Neural progenitor cell (in vitro differentiated cells): ENCODE measurements around the gene IL17C. TPM values are rescaled to one million over a fixed set of nuclear protein-coding genes. Genes with fewer than 3 reads are reported as not detected.

ENCODE experiments used
- DNase-seq: peaks from one replicate; pipeline ENCODE4 v3.0.0-alpha.2; 2016; ENCODE audit warnings: low spot score
- H2AFZ ChIP-seq: fragments of 200-600 bp; sonication (generic); replicated peaks from 2 replicates; pipeline ENCODE4 v1.6.1; 2016; ENCODE audit warnings: antibody characterized with exemption
- H3F3A ChIP-seq: fragments of 200-600 bp; sonication (generic); 2 replicates; pipeline ENCODE4 v1.6.1; 2016; ENCODE audit warnings: antibody characterized with exemption, low read depth
- H3K27ac ChIP-seq: fragments of 200-600 bp; sonication (generic); 2 replicates; pipeline ENCODE4 v1.5.1; 2016; ENCODE audit warnings: mild to moderate bottlenecking
- H3K27me3 ChIP-seq: fragments of 200-600 bp; sonication (generic); 2 replicates; pipeline ENCODE4 v1.6.1; 2016; ENCODE audit warnings: mild to moderate bottlenecking, moderate library complexity
- H3K36me3 ChIP-seq: fragments of 200-600 bp; sonication (generic); 2 replicates; pipeline ENCODE4 v1.5.1; 2016
- H3K4me1 ChIP-seq: fragments of 200-600 bp; sonication (generic); 2 replicates; pipeline ENCODE4 v1.6.1; 2016; ENCODE audit warnings: mixed run types
- H3K4me2 ChIP-seq: fragments of 200-600 bp; sonication (generic); 2 replicates; pipeline ENCODE4 v1.6.1; 2016
- H3K4me3 ChIP-seq: fragments of 200-600 bp; sonication (generic); 2 replicates; pipeline ENCODE4 v1.5.1; 2016
- H3K79me2 ChIP-seq: fragments of 200-600 bp; sonication (generic); 2 replicates; pipeline ENCODE4 v1.6.1; 2016; ENCODE audit warnings: low read depth
- H3K9ac ChIP-seq: fragments of 200-600 bp; sonication (generic); 2 replicates; pipeline ENCODE4 v1.6.1; 2016
- H3K9me3 ChIP-seq: fragments of 200-600 bp; sonication (generic); 2 replicates; pipeline ENCODE4 v1.5.1; 2016; ENCODE audit warnings: low read depth
- H4K20me1 ChIP-seq: fragments of 200-600 bp; sonication (generic); 2 replicates; pipeline ENCODE4 v1.6.1; 2016; ENCODE audit warnings: low read depth
- H3K27ac Mint-ChIP-seq: 3 replicates; pipeline ENCODE4 v1.8.0; 2021; ENCODE audit warnings: mixed read lengths
- H3K27me3 Mint-ChIP-seq: 2 replicates; pipeline ENCODE4 v1.8.0; 2022; ENCODE audit warnings: low read depth, mild to moderate bottlenecking, inconsistent platforms, moderate library complexity, mixed read lengths; ENCODE audit not compliant: insufficient read depth
- H3K36me3 Mint-ChIP-seq: 3 replicates; pipeline ENCODE4 v1.8.0; 2021; ENCODE audit warnings: mixed read lengths
- H3K4me1 Mint-ChIP-seq: 3 replicates; pipeline ENCODE4 v1.8.0; 2021; ENCODE audit warnings: mixed read lengths
- H3K4me3 Mint-ChIP-seq: 3 replicates; pipeline ENCODE4 v1.8.0; 2021; ENCODE audit warnings: mild to moderate bottlenecking, moderate library complexity, mixed read lengths
- H3K9me3 Mint-ChIP-seq: 3 replicates; pipeline ENCODE4 v1.8.0; 2020; ENCODE audit warnings: mixed read lengths
- EZH2 ChIP-seq: fragments of 200-600 bp; sonication (generic); IDR thresholded peaks from 2 replicates; pipeline ENCODE4 v1.6.1; 2017; ENCODE audit warnings: antibody characterized with exemption, mild to moderate bottlenecking, moderate library complexity
- EZH2phosphoT487 ChIP-seq: fragments of 200-600 bp; sonication (generic); IDR thresholded peaks from 2 replicates; pipeline ENCODE4 v1.6.1; 2017; ENCODE audit warnings: antibody characterized with exemption
- total RNA-seq: library from RNA; depleted of rRNA; stranded (reverse); fragments of >200 nt; gene quantifications from 2 replicates; pipeline ENCODE4 v1.2.3, GENCODE V29; 2015; ENCODE audit warnings: low replicate concordance
- TF ChIP-seq, protein P1 (sequence below): fragments of 200-600 bp; sonication (generic); IDR thresholded peaks from 2 replicates; pipeline ENCODE4 v1.5.1; 2017; ENCODE audit warnings: antibody characterized with exemption, mild to moderate bottlenecking

IL17C gene
- total RNA-seq, 1 donor from 2014 or later, result not detected

DNA sequence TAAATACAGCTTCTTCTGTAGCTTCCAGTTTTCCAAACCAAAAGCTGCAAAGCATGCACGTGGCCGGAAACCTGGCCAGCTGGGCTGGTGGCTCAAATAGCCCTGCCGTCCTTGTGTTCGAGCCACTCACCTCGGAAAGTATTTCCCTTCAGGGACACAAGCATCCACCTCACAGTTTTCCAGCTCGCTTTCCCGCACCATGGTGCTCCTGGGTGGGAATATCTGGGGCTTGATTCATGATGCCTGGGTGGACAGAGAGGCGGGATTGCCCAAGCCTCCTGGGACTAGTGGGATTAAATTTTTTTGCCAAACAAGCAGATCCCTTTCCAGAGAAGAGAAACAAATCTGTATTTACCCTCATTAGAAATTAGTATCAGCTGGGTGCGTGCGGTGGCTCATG, 31.6 kb downstream of the IL17C start:
- Histone ChIP-seq H3K27ac (no peak overlapping the region), H3K79me2 (peaks cover 2% of the 10 kb centered on the region), H3K4me1 (no peaks in the 10 kb centered on the region), H3K36me3 (no peaks in the 10 kb centered on the region), H3F3A (peaks cover 6% of the 10 kb centered on the region), H3K9me3 (no peaks in the 10 kb centered on the region), H3K27me3 (no peaks in the 10 kb centered on the region), H3K9ac (no peak overlapping the region), H2AFZ (no peak overlapping the region), H3K4me3 (no peak overlapping the region), H3K4me2 (no peak overlapping the region), H4K20me1 (no peaks in the 10 kb centered on the region)
- Mint-ChIP-seq H3K27ac (no peak overlapping the region), H3K9me3 (no peaks in the 10 kb centered on the region), H3K36me3 (peaks cover 5% of the 10 kb centered on the region), H3K27me3 (peaks cover 2% of the 10 kb centered on the region), H3K4me3 (no peak overlapping the region), H3K4me1 (peaks cover 3% of the 10 kb centered on the region)
- no peak for TF ChIP-seq EZH2phosphoT487
- TF ChIP-seq EZH2, result no peak
- TF ChIP-seq, protein P1, sequence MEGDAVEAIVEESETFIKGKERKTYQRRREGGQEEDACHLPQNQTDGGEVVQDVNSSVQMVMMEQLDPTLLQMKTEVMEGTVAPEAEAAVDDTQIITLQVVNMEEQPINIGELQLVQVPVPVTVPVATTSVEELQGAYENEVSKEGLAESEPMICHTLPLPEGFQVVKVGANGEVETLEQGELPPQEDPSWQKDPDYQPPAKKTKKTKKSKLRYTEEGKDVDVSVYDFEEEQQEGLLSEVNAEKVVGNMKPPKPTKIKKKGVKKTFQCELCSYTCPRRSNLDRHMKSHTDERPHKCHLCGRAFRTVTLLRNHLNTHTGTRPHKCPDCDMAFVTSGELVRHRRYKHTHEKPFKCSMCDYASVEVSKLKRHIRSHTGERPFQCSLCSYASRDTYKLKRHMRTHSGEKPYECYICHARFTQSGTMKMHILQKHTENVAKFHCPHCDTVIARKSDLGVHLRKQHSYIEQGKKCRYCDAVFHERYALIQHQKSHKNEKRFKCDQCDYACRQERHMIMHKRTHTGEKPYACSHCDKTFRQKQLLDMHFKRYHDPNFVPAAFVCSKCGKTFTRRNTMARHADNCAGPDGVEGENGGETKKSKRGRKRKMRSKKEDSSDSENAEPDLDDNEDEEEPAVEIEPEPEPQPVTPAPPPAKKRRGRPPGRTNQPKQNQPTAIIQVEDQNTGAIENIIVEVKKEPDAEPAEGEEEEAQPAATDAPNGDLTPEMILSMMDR, result no peak
- DNase-seq, result no peak

DNA sequence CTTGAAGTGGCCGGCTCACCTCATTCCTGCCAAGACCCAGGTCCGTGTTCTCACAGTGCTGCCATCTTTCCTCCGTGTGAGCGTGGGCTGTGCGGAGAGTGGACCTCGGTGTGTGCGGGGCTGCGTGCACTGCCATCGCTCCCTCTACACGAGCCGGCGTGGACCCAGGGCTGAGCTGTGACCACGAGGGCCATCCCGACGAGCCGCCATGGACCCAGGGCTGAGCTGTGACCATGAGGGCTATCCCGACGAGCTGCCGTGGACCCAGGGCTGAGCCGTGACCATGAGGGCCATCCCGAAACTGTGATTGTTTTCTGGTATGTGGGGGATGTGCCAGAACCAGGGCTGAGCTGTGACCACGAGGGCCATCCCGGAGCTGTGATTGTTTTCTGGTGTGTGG, 33.4 kb downstream of the IL17C start:
- peaks cover 5% of the 10 kb centered on the region for H3K36me3 Mint-ChIP-seq
- H3K4me1 ChIP-seq, result no peaks in the 10 kb centered on the region
- H3K9me3 Mint-ChIP-seq, result no peaks in the 10 kb centered on the region
- H3K9ac ChIP-seq, result no peak overlapping the region
- peak overlapping the region; percentile 24 for H3K4me3 Mint-ChIP-seq
- peaks cover 2% of the 10 kb centered on the region for H3K27me3 Mint-ChIP-seq
- H3F3A ChIP-seq, result peaks cover 3% of the 10 kb centered on the region
- no peaks in the 10 kb centered on the region for H3K36me3 ChIP-seq
- H2AFZ ChIP-seq, result no peak overlapping the region
- no peaks in the 10 kb centered on the region for H3K79me2 ChIP-seq
- no peaks in the 10 kb centered on the region for H4K20me1 ChIP-seq
- H3K9me3 ChIP-seq, result no peaks in the 10 kb centered on the region
- H3K27me3 ChIP-seq, result no peaks in the 10 kb centered on the region
- TF ChIP-seq EZH2 (no peak), EZH2phosphoT487 (no peak)
- TF ChIP-seq, protein P1, result no peak
- H3K4me1 Mint-ChIP-seq, result peaks cover 2% of the 10 kb centered on the region
- no peak overlapping the region for H3K4me2 ChIP-seq
- DNase-seq, result no peak
- no peak overlapping the region for H3K27ac Mint-ChIP-seq
- H3K27ac ChIP-seq, result no peak overlapping the region
- no peak overlapping the region for H3K4me3 ChIP-seq

DNA sequence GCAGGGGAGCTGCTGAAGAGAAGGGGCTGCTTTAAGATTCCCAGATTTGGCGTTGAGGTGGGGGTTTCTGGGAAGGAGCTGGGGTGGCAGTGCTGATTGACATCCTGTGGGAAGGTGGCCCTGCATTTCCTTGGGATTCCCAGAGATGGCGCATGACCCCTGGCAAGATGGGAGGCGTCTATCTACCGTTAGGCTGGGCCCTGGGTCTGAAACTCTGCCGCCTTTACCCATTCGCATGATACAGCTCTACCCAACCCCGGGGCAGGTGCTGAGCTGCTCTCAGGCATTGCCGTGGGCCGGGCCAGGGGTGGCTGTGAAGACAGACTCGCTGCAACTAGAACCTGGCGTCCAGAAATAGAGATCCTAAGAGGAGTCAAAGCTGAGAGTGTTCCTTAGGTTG, 34.4 kb downstream of the IL17C start:
- H3K4me3 ChIP-seq, result no peak overlapping the region
- H3K4me1 ChIP-seq, result no peaks in the 10 kb centered on the region
- H3K79me2 ChIP-seq, result no peaks in the 10 kb centered on the region
- no peak overlapping the region for H3K9ac ChIP-seq
- no peaks in the 10 kb centered on the region for H3F3A ChIP-seq
- H3K9me3 ChIP-seq, result no peaks in the 10 kb centered on the region
- H3K27me3 Mint-ChIP-seq, result peaks cover 2% of the 10 kb centered on the region
- no peaks in the 10 kb centered on the region for H3K27me3 ChIP-seq
- H3K27ac Mint-ChIP-seq, result no peak overlapping the region
- no peaks in the 10 kb centered on the region for H3K36me3 ChIP-seq
- peak; percentile 74 for DNase-seq
- peaks cover under 1% of the 10 kb centered on the region for H3K4me1 Mint-ChIP-seq
- no peak overlapping the region for H3K4me3 Mint-ChIP-seq
- H3K27ac ChIP-seq, result no peak overlapping the region
- no peaks in the 10 kb centered on the region for H3K9me3 Mint-ChIP-seq
- no peaks in the 10 kb centered on the region for H4K20me1 ChIP-seq
- TF ChIP-seq EZH2phosphoT487, result no peak
- TF ChIP-seq EZH2, result no peak
- TF ChIP-seq, protein P1, result peak; percentile 62
- H3K4me2 ChIP-seq, result no peak overlapping the region
- H3K36me3 Mint-ChIP-seq, result peaks cover 5% of the 10 kb centered on the region
- no peak overlapping the region for H2AFZ ChIP-seq
